Mucosa of rectum (tissue), 2 donors: ENCODE data around the gene MTX3.

ENCODE experiments used
- H3K27ac ChIP-seq, 2 donors: one replicate each; pipeline ENCODE4 v1.7.0; 2013; ENCODE audit warnings: inconsistent platforms in 2 of 2, low read depth in 2 of 2, low read length in 2 of 2
- H3K27me3 ChIP-seq, 2 donors: one replicate each; pipeline ENCODE4 v1.7.0; 2013; ENCODE audit warnings: low read length in 2 of 2; ENCODE audit not compliant: control insufficient read depth in 2 of 2, insufficient read depth in 2 of 2
- H3K36me3 ChIP-seq, 2 donors: one replicate each; pipeline ENCODE4 v1.7.0; 2013; ENCODE audit warnings: low read length in 2 of 2; ENCODE audit not compliant: control insufficient read depth in 2 of 2, insufficient read depth in 2 of 2
- H3K4me1 ChIP-seq, 2 donors: one replicate each; pipeline ENCODE4 v1.7.0; 2013; ENCODE audit warnings: low read length in 2 of 2, mild to moderate bottlenecking in 1 of 2; ENCODE audit not compliant: control insufficient read depth in 2 of 2, insufficient read depth in 2 of 2
- H3K4me3 ChIP-seq, 2 donors: one replicate each; pipeline ENCODE4 v1.7.0; 2013; ENCODE audit warnings: low read length in 2 of 2
- H3K9ac ChIP-seq, 2 donors: one replicate each; pipeline ENCODE4 v1.7.0; 2013; ENCODE audit warnings: low read length in 2 of 2, low read depth in 1 of 2, mild to moderate bottlenecking in 1 of 2
- H3K9me3 ChIP-seq, 2 donors: one replicate each; pipeline ENCODE4 v1.7.0; 2013; ENCODE audit warnings: low read length in 2 of 2; ENCODE audit not compliant: control insufficient read depth in 2 of 2
- donor health status: healthy.
- donor health status: Normal muscosa, but diverticular disease.

MTX3 gene

DNA sequence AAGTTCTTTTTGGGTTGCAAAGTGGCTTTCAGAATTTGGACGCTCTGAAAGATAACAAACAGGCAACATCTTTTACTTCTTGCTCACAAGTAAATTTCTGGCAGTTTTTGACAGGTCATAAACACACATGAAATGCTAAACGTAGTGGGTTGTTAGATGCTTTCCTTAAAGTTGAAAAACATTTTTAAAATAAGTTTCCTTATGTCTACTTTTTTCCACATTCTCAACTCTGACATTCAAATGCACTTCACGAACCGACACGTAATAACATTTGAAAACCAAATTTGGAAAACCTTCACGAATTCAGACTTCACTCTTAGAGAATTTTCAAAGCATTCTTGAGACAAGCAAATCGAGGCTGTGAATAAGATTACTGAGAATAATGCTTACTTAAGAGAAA, 26.9 kb downstream of the MTX3 start:
- no peaks in the 10 kb centered on the region for H3K27me3 ChIP-seq
- no peak overlapping the region for H3K4me3 ChIP-seq
- H3K36me3 ChIP-seq, result no peaks in the 10 kb centered on the region
- H3K4me1 ChIP-seq, result no peaks in the 10 kb centered on the region
- no peaks in the 10 kb centered on the region for H3K9me3 ChIP-seq
- no peak overlapping the region for H3K9ac ChIP-seq
- H3K27ac ChIP-seq, result no peak overlapping the region

- Histone ChIP-seq H3K27me3 (no peaks in the 10 kb centered on the region), H3K9me3 (no peaks in the 10 kb centered on the region), H3K27ac (no peak overlapping the region), H3K4me1 (no peaks in the 10 kb centered on the region), H3K36me3 (no peaks in the 10 kb centered on the region), H3K4me3 (no peak overlapping the region), H3K9ac (no peak overlapping the region)
Observed at GRCh38 chr5:79963261-79964061, 27.6 kb downstream of the MTX3 start.

DNA sequence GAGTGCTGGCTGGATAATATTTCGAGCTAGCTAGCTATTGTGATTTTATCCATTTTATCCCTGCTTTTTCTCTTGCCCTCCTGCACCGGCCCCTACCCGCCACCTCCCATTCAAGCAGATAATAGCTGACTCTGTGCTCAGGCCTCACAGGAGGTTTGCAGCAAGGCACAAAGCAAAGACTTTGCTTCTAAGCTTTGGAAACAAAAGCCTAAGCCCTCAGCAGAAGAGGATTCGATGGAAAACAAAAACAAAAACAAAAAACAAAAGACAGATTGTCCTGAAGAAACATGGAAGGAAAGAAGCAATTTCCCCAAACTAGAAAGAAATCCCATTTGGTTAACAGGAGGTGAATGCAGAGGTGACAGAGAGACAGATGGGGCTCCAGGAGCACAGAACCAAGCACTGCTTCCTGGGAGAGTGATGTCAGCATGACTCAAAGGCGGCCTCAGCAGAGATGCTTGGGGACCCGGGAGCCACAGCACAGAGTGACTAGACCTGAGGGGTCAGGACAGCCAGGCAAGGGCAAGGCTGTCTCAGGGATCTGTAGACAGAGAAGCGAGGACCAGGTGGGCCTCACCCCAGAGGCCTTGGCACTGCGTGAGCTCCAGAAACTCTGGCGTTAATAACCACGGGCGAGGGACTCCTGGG, 28.4 kb downstream of the MTX3 start:
- H3K27ac ChIP-seq, result no peak overlapping the region
- no peak overlapping the region for H3K9ac ChIP-seq
- no peaks in the 10 kb centered on the region for H3K9me3 ChIP-seq
- no peak overlapping the region for H3K4me3 ChIP-seq
- H3K36me3 ChIP-seq, result no peaks in the 10 kb centered on the region
- H3K4me1 ChIP-seq, result no peaks in the 10 kb centered on the region
- H3K27me3 ChIP-seq, result no peaks in the 10 kb centered on the region

DNA sequence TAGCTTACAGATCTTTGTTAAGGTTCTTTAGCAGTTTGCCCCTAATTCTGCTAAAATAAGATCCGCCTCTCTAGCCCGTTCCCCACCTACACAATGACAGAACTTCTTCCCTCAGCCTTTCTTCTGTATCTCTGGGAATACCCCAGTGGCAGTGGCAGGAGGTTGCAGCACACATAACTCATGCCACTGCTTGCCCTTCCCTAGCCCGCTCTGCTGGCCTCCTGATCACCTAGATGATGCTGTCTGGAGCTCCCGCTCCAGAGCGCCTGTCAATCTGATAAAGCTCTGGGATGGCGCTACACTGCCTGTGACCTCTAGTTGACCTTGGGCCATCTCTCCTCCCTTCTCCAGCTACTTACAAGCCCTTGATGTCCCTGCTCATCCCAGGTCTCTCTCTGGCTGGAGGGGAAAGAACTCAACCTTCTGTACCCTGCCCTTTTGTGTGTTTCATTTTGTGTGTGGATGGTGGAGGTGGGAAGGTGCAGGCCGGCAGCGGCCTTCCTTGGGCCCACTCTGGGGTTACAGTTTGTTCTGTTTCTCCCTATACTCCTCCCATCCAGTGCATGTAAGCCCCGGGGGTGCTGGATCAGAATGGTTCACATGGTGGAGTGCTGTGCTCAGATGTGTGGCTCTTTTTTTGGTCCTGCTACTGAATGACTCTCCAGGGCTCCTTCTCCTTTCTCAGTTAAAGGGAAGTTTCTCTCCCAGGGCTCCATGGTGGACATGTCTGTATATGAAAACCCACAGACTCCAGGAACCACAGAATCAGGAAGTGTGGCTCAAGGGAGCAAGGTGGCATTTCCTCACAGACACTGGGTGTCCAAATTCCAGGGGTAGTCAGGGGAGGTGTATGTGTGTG, 29.1 kb downstream of the MTX3 start:
- H3K4me1 ChIP-seq, result no peaks in the 10 kb centered on the region
- no peak overlapping the region for H3K4me3 ChIP-seq
- no peaks in the 10 kb centered on the region for H3K36me3 ChIP-seq
- no peak overlapping the region for H3K9ac ChIP-seq
- no peaks in the 10 kb centered on the region for H3K9me3 ChIP-seq
- no peak overlapping the region for H3K27ac ChIP-seq
- no peaks in the 10 kb centered on the region for H3K27me3 ChIP-seq

- Histone ChIP-seq H3K27ac (no peak overlapping the region), H3K36me3 (no peaks in the 10 kb centered on the region), H3K27me3 (no peaks in the 10 kb centered on the region), H3K4me3 (no peak overlapping the region), H3K4me1 (no peaks in the 10 kb centered on the region), H3K9me3 (no peaks in the 10 kb centered on the region), H3K9ac (no peak overlapping the region)
Observed at GRCh38 chr5:79959407-79959806, 31.7 kb downstream of the MTX3 start.

GRCh38 chr5:79955941-79956670, 35.0 kb downstream of the MTX3 start:
- no peaks in the 10 kb centered on the region for H3K9me3 ChIP-seq
- no peaks in the 10 kb centered on the region for H3K4me1 ChIP-seq
- no peak overlapping the region for H3K9ac ChIP-seq
- no peak overlapping the region for H3K27ac ChIP-seq
- no peak overlapping the region for H3K4me3 ChIP-seq
- no peaks in the 10 kb centered on the region for H3K27me3 ChIP-seq
- no peaks in the 10 kb centered on the region for H3K36me3 ChIP-seq

DNA sequence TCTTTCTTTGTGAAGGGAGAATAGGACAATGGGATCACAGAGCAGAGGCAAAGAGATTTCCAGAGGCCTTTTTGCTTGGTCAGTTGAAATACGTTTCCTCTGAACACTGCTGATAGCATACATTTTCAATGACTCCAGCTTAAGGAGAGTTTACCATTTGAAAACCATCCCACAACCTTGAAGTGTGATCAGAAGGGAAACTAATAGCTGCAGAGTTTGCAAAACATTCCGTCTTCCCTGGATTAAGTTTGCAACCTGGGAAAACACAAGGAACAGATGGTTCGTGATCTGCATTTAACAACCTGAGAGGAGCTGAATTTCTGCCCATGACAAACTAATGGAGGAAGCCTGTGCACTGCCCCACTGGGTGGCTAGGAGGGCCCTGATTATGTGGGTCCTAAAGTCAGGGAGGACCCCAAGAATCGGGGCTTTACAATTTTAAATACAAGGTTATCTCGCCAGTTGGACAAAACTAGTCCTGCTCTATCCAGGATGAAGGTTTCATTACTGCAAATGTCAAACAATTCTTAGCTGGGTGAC, 35.6 kb downstream of the MTX3 start:
- Histone ChIP-seq H3K27ac (no peak overlapping the region), H3K4me3 (no peak overlapping the region), H3K4me1 (no peaks in the 10 kb centered on the region), H3K9me3 (no peaks in the 10 kb centered on the region), H3K36me3 (no peaks in the 10 kb centered on the region), H3K27me3 (no peaks in the 10 kb centered on the region), H3K9ac (no peak overlapping the region)

GRCh38 chr5:79954620-79955019, 36.4 kb downstream of the MTX3 start:
- H3K4me3 ChIP-seq, result no peak overlapping the region
- no peaks in the 10 kb centered on the region for H3K4me1 ChIP-seq
- H3K36me3 ChIP-seq, result no peaks in the 10 kb centered on the region
- H3K9ac ChIP-seq, result no peak overlapping the region
- H3K27me3 ChIP-seq, result no peaks in the 10 kb centered on the region
- no peaks in the 10 kb centered on the region for H3K9me3 ChIP-seq
- no peak overlapping the region for H3K27ac ChIP-seq

DNA sequence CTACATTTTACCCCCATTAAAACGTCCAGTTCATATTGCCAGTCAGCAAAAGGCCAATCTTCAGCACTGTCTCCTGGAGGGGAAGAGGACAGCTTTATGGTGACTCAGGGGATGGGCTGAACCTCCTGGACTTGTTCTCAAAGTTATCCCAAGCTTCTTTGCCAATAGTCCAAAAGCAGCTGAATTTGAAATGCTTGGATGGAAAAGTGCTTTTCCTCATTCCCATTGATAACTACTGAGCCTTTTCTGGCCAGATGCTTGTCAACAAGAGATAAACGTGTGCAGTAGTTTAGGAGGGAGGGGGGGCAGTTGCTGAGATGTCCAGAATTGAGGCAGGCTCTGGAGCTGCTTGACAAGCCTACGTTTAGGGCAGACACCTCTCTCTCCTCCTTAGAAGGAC, 43.5 kb downstream of the MTX3 start:
- Histone ChIP-seq H3K9me3 (no peaks in the 10 kb centered on the region), H3K27me3 (no peaks in the 10 kb centered on the region), H3K36me3 (no peaks in the 10 kb centered on the region), H3K4me1 (no peaks in the 10 kb centered on the region), H3K9ac (no peak overlapping the region), H3K4me3 (no peak overlapping the region), H3K27ac (no peak overlapping the region)
